Left hindlimb (tissue), 1 donor: ENCODE measurements around the gene LTBP4.

Source experiments
- DNase-seq: peaks from one replicate; pipeline ENCODE4 v3.0.0-alpha.2; 2018

The LTBP4 gene

GRCh38 chr19:40598121-40598917 lies 2.9 kb upstream of the LTBP4 start:
- peak; percentile 94 for DNase-seq

- DNase-seq: no peak
Observed at GRCh38 chr19:40598918-40599307, 2.3 kb upstream of the LTBP4 start.

GRCh38 chr19:40599331-40599901 lies 1.8 kb upstream of the LTBP4 start:
- DNase-seq: peak; percentile 56

GRCh38 chr19:40599902-40600569 lies 1.1 kb upstream of the LTBP4 start:
- peak; percentile 48 for DNase-seq

DNA sequence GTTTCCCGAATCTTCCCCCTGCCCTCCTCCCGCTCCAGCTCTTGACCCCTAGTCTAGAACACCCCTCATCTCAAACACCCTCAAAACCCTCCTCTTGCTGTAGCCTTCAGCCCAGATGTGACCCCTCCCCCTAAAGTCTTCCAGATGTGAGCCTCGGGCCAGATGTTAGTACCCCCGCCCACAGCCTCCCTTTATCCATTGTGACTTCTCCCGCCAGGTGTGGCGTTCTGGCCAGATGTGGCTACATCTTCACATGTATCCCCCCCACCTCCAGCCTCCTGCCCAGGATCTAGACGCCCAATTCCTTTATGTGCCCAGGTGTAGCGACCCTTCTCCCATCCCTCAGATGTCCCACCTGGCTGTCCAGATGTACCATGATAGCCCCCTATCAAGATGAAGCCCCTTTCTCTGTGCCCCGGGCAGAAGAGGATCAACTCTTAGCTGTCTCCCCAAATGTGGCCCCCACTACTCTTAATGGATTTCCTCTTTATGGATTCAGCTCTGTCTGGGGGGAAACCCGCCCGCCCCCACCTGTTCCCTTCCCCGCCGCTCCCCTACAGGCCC lies 517 bp upstream of the LTBP4 start:
- DNase-seq: peak; percentile 68

DNA sequence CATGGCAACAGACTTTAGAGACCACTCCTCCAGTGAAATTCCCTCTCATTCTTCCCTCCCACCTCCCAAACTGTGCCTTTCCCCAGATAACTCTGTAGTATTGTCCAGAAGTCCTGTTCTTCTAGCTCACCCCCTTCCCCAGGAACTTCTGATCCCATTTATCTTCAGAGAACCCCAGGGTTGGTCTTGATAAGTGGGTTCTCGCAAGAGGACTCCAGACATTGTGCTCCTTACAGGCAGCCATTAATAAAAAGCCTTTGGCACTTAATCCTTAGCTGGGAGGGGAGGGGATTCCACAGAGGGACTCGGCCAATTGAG lies 1.9 kb downstream of the LTBP4 start:
- no peak for DNase-seq

DNA sequence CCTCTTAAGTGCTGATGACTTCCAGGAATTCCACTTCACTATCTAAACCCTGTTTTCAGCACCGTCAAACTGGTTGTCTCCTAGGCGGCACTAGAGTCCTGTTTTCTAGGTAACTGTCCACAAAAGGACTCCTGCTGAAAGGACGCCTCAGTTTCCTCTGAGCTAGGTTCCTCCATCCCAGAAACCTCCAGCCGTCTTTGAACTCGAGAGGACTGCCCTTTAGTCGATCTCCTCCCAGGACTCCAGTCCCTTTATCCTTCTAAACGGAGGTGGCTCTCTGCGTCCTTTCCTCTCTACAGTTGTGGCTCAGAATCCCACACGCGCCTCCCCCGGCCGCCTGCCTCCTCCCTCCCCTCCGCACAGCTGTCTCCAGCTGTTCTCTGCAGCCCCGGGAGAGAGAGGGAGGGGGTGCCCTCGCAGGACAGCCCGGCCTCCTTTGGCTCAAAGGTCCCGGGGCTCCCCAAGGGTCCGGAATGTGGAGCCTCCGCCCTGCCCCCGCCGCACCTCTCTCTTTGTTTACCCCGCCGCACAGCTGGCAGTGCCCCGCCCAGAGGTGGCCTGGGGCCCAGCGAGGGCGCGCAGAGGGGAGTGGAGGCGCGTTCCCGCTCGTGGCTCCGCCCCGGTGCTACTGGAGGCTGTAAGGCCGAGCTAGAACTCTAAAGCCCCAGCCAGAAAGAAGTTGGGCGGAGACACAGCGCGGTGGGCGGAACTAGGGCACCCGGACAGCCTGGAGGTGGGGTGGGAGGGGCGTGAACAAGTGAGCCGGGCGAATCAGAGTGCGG lies 2.4 kb downstream of the LTBP4 start:
- peak; percentile 98 for DNase-seq

DNA sequence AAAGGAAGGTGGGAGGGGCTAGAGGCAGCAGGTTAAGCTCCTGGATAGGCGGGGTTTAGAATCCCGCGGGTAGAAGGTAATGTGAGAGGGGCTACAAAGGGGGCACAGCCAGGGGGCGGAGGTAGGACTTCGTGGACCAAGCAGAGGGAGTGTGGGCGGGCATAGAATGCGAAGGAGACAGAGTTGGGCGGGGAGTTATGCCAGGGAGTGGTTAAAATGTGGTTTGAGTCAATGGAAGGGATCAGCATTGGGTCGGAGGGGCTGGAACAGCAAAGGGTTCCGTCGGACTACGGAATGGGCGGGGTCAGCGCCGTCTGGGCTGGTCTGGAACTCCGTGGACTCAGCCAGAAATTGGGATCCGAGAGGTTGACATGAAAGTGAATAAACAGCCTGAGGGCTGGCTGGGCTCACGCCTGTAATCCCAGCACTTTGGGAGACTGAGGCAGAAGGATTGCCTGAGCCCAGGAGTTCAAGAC lies 3.0 kb downstream of the LTBP4 start:
- DNase-seq: no peak

DNA sequence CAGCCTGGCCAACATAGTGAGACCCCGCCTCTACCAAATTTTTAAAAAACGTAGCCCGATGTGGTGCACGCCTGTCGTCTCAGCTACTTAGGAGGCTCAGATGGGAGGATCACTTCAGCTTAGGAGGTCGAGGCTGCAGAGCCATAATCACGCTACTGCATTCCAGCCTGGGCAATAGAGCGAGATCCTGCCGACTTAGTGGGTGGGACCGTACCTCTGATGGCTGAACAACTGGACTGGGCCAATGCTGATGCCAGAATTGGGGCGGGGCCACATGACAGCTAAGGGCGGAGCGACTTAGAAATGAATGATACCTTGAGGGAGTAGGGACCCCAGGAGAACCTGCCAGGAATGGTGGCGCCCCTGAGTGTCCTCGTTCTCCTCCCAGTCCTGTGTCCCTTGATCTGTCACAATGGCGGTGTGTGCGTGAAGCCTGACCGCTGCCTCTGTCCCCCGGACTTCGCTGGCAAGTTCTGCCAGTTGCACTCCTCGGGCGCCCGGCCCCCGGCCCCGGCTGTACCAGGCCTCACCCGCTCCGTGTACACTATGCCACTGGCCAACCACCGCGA lies 3.6 kb downstream of the LTBP4 start:
- peak; percentile 45 for DNase-seq

DNA sequence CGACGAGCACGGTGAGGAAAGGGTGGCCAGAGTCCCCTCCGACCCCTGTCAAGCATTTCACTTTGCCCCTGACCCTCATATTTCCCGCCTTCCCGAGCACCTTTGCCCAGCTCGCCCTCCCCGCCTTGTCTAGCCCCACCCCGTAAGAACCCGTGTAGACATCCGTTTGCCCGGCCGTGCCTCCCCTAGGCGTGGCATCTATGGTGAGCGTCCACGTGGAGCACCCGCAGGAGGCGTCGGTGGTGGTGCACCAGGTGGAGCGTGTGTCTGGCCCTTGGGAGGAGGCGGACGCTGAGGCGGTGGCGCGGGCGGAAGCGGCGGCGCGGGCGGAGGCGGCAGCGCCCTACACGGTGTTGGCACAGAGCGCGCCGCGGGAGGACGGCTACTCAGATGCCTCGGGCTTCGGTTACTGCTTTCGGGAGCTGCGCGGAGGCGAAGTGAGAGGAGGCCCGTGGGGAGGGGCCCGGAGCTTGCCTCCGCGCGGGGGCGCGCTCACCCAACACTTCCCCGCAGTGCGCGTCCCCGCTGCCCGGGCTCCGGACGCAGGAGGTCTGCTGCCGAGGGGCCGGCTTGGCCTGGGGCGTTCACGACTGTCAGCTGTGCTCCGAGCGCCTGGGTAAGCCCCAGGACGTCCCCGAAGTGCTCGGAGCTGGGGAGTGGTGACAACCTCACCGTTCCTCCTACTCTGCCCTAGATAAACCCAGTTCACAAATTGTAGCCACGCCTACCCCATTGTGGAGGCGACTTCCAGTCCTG lies 4.2 kb downstream of the LTBP4 start:
- peak; percentile 66 for DNase-seq

DNA sequence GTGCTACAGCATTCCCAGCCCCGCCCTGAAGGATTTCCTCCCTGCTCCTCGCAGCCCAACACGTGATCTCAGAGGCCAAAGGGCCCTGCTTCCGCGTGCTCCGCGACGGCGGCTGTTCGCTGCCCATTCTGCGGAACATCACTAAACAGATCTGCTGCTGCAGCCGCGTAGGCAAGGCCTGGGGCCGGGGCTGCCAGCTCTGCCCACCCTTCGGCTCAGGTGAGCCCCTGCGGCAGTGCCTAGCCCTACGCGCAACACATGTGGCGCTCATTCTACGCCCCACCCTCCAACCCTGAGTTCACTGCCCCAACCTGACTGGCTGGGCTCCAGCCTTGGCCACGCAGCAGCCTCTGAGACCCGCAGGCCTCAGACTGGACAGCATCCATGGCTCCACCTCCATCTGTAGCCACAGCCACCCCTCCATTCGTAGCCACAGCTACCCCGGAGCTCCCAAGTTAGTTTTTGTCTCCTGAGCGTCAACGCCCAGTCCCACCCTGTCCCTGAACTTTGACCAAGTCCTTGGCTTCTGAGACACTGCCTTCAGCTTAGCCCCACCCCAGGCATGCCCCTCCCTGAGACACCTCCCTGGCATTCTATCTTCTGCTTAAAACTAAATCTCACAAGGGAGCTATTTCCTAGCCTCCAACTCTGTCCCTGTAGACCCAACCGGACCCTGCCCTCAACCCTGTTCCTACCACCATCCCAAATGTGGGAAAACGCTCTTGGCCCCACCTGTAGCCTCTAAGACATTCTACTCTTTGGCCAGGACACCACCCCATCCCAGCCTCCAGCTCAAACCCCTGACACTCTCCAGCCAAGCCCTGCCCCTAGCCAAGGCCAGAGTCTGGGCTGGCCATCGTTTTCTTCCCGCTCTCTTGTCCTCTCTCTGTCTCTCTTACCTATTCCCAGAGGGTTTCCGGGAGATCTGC lies 6.4 kb downstream of the LTBP4 start:
- peak; percentile 62 for DNase-seq

DNA sequence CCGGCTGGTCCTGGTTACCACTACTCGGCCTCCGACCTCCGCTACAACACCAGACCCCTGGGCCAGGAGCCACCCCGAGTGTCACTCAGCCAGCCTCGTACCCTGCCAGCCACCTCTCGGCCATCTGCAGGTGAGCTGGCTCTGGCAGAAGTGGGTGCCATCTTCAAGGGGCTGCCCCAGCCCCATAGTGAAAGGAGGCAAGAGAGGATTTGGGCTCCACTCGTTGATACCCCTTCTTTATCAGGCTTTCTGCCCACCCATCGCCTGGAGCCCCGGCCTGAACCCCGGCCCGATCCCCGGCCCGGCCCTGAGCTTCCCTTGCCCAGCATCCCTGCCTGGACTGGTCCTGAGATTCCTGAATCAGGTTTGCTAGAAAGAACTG lies 7.1 kb downstream of the LTBP4 start:
- DNase-seq: no peak

- DNase-seq: no peak
Observed at GRCh38 chr19:40608957-40609356, 7.8 kb downstream of the LTBP4 start.

DNA sequence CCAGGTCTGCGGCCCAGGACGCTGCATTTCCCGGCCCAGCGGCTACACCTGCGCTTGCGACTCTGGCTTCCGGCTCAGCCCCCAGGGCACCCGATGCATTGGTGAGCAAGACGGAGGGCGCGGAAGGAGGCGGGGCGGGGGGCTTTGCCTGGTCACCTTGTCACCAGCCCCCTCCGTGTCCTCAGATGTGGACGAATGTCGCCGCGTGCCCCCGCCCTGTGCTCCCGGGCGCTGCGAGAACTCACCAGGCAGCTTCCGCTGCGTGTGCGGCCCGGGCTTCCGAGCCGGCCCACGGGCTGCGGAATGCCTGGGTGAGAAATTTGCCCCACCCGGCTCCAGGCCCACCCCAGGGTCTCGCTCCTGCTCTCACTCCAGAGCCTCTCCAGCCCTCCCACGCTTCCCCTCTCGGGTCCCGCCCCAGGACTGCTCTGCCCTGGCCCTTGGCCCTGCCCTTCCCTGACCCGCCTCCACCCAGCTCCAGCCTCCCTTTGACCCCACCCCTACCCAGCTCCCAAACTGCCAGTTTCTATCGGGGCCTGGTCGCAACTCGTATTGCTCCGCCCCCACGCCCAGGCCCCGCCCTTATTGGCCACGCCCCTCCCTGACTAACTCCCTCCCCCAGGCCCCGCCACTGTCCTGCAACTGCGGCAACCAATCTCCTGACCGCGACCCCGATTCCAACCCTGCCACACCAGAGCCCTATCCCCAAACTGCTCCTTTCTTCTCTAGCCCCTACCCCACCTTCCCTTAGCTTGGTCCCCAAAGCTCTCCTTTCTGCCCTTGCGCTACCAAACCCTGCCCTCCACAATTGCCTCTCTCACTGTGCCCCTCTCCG lies 8.6 kb downstream of the LTBP4 start:
- peak; percentile 76 for DNase-seq

DNA sequence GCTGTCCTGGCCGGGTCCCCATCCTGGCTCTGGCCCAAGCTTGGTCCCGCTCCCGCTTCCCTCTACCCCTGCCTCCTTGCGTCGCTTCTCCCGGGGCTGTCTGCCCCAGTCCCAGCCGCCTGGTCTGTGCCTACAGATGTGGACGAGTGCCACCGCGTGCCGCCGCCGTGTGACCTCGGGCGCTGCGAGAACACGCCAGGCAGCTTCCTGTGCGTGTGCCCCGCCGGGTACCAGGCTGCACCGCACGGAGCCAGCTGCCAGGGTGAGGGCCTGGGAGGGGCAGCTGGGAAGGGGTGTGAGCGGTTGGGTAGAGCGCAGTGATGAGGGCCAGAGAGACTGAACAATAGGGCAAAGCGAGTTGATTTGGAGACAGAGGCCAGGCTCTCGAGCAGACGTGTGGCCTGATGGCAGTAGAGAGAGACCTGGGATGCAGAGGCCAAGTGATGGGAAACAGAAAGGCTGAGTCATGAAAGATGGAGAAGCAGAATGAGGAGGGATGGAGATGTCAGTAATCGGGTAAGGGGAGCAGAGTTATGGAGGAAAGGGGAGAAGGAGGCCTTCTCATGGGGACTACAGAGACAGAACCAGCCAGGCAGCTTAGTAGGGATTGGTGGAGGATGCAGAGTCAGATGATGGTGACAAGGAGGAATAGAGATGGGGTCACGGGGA lies 9.4 kb downstream of the LTBP4 start:
- DNase-seq: no peak

GRCh38 chr19:40611096-40611495 lies 9.9 kb downstream of the LTBP4 start:
- no peak for DNase-seq

DNA sequence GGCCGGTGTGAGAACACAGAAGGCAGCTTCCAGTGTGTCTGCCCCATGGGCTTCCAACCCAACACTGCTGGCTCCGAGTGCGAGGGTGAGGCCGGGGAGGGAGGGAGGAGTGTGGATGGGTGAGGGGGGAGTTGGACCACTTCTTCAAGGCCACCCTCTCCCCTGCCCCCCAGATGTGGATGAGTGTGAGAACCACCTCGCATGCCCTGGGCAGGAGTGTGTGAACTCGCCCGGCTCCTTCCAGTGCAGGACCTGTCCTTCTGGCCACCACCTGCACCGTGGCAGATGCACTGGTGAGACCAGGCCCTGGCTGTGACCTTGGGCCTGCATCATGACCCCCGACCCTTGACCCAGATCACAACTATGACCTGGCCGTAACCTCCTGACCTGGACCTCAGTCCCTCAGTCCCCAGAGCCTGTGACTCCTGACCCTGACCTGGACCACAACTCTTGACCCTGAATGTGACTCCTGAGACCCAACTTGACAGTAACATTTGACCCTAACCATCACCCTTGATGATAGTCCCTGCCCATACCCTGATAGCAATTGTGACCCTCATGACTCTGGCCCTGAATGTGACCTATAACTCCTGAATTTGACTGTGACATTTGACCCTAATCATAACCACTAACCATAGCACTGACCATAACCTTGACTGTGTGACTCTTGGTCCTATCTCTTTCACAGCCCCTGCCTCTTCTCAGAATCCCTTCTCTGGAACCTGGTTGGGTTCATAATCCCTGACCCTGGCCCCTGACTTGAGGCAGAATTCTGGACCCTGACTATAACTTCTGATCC lies 10.9 kb downstream of the LTBP4 start:
- DNase-seq: no peak
